K562 (cell line): ENCODE measurements around the gene POLR1A. TPM values are rescaled to one million over a fixed set of nuclear protein-coding genes. Genes with fewer than 3 reads are reported as not detected.

Experiments used
- ARID3A ChIP-seq: IDR thresholded peaks from 2 replicates; pipeline ENCODE4 v1.6.1; 2012; ENCODE audit warnings: low read depth, low read length, improper control_type of control experiment, borderline replicate concordance
- ASH1L ChIP-seq: fragments of 450-650 bp; IDR thresholded peaks from 2 replicates; pipeline ENCODE4 v1.6.1; 2018; ENCODE audit warnings: borderline replicate concordance, mild to moderate bottlenecking, low read depth; ENCODE audit not compliant: partially characterized antibody
- DDX20 ChIP-seq: fragments of 450-650 bp; IDR thresholded peaks from 2 replicates; pipeline ENCODE4 v1.6.1; 2016; ENCODE audit warnings: missing genetic modification characterization, low read depth, mild to moderate bottlenecking, missing compliant biosample characterization, moderate library complexity
- HDGF ChIP-seq: fragments of 450-650 bp; IDR thresholded peaks from 2 replicates; pipeline ENCODE4 v1.6.1; 2016
- HMGXB4 ChIP-seq: sonication (generic); formaldehyde crosslinking; IDR thresholded peaks from 2 replicates; pipeline ENCODE4 v1.8.1; 2023; ENCODE audit warnings: mild to moderate bottlenecking, missing genetic modification reagents
- MEIS2 ChIP-seq: fragments of 450-650 bp; IDR thresholded peaks from 2 replicates; pipeline ENCODE4 v1.6.1; 2014; ENCODE audit warnings: mild to moderate bottlenecking; ENCODE audit not compliant: partially characterized antibody
- MIER1 ChIP-seq: fragments of 450-650 bp; IDR thresholded peaks from 2 replicates; pipeline ENCODE4 v1.6.1; 2016; ENCODE audit warnings: antibody characterized with exemption, mild to moderate bottlenecking, low read depth
- NFE2 ChIP-seq: IDR thresholded peaks from 2 replicates; pipeline ENCODE4 v1.6.1; 2014; ENCODE audit warnings: antibody characterized with exemption, low read depth
- NFYB ChIP-seq: IDR thresholded peaks from 2 replicates; pipeline ENCODE4 v1.6.1; 2011; ENCODE audit warnings: mild to moderate bottlenecking, moderate library complexity; ENCODE audit not compliant: insufficient read length; ENCODE audit errors: extremely low read depth
- NR2C1 ChIP-seq, 2 experiments: fragments of 450-650 bp; IDR thresholded peaks; 2 replicates each; pipeline ENCODE4 v1.6.1; 2017; ENCODE audit warnings: mild to moderate bottlenecking in 2 of 2, antibody characterized with exemption in 1 of 2, inconsistent platforms in 1 of 2, missing compliant biosample characterization in 1 of 2, missing genetic modification characterization in 1 of 2
- NR2F6 ChIP-seq: fragments of 450-650 bp; formaldehyde crosslinking; IDR thresholded peaks from 2 replicates; pipeline ENCODE4 v1.4.0; 2020; ENCODE audit warnings: mild to moderate bottlenecking
- PATZ1 ChIP-seq: fragments of 250-450 bp; sonication (Bioruptor Pico); IDR thresholded peaks from 2 replicates; pipeline ENCODE4 v1.5.0; 2020; ENCODE audit warnings: mild to moderate bottlenecking, borderline replicate concordance
- SMARCB1 ChIP-seq: IDR thresholded peaks from 2 replicates; pipeline ENCODE4 v1.6.1; 2011; ENCODE audit warnings: improper control_type of control experiment, low read depth; ENCODE audit not compliant: insufficient read length
- THRB ChIP-seq: fragments of 450-650 bp; formaldehyde crosslinking; conservative IDR thresholded peaks from 2 replicates; pipeline ENCODE4 v1.4.0; 2022; ENCODE audit warnings: mild to moderate bottlenecking, missing genetic modification characterization
- TSC22D4 ChIP-seq: fragments of 450-650 bp; IDR thresholded peaks from 2 replicates; pipeline ENCODE4 v1.6.1; 2016; ENCODE audit warnings: missing genetic modification characterization, missing biosample characterization, control low read depth
- ZNF121 ChIP-seq: sonication (generic); formaldehyde crosslinking; conservative IDR thresholded peaks from 2 replicates; pipeline ENCODE4 v1.8.0; 2022; ENCODE audit warnings: missing genetic modification reagents
- ZNF175 ChIP-seq: fragments of 200-800 bp; sonication (Bioruptor generic); IDR thresholded peaks from 2 replicates; pipeline ENCODE4 v1.6.1; 2016; ENCODE audit warnings: low read depth, mild to moderate bottlenecking, missing genetic modification characterization, missing compliant biosample characterization
- ZNF639 ChIP-seq, 2 experiments: fragments of 200-800 bp in 1 of 2; sonication (Bioruptor generic) in 1 of 2; sonication (generic) in 1 of 2; formaldehyde crosslinking in 1 of 2; IDR thresholded peaks in 1 of 2; conservative IDR thresholded peaks in 1 of 2; 2 replicates each; pipeline versions ENCODE4 v1.5.0 to v1.6.1; 2016 to 2020; ENCODE audit warnings: missing compliant biosample characterization in 1 of 2, missing genetic modification characterization in 1 of 2, missing genetic modification reagents in 1 of 2
- polyA plus RNA-seq, 8 experiments: library from polyadenylated mRNA; depleted of rRNA in 4 of 8; stranded (reverse) in 5 of 8; unstranded in 3 of 8; fragments of >200 nt; fragmentation: Nextera tagmentation in 2 of 8; fragmentation: Illumina TruSeq in 1 of 8; extraction: Ambion mirVana in 2 of 8; extraction: Trizol in 1 of 8; gene quantifications; 2 replicates each; pipeline versions ENCODE4 v1.2.1 to v1.2.3, GENCODE V29; 2011 to 2014; ENCODE audit warnings: inconsistent platforms in 1 of 8, missing spikeins in 1 of 8
- total RNA-seq, 7 experiments: library from RNA; depleted of rRNA in 6 of 7; stranded (reverse); fragments of >200 nt in 6 of 7; fragmentation: Illumina TruSeq in 2 of 7; extraction: Trizol in 2 of 7; gene quantifications; 2 replicates each; pipeline versions ENCODE4 v1.2.1 to v1.2.3, GENCODE V29; 2011 to 2021; ENCODE audit warnings: low replicate concordance in 1 of 7

Gene POLR1A
- total and polyA plus RNA-seq, 9 of the 15 experiments (the other 6 are each of a cell fraction or from before 2014, with no cell fraction given) = 3.0 to 72.1 (median 21.8) TPM

- TF ChIP-seq ARID3A (no peak), ASH1L (no peak), THRB (CRISPR knock-in tag) (no peak), ZNF639 (CRISPR knock-in tag; conservative IDR thresholded peaks at IDR 0.05 in 1 of 2, IDR thresholded peaks at IDR 0.05 in 1 of 2) (no peak), MEIS2 (no peak), HMGXB4 (CRISPR knock-in tag) (no peak), NFYB (no peak), ZNF175 (CRISPR knock-in tag) (0 out of 2 replicates have a peak, but pooled peaks have one; percentile 14), NR2C1 (IDR thresholded peaks at IDR 0.05) (no peak), NR2C1 (tag; IDR thresholded peaks at IDR 0.05) (no peak), NR2F6 (CRISPR knock-in tag) (no peak), MIER1 (peak; percentile 97), NFE2 (no peak), DDX20 (tag) (no peak), ZNF121 (CRISPR knock-in tag) (no peak), HDGF (no peak), TSC22D4 (tag) (no peak), PATZ1 (CRISPR knock-in tag) (no peak), SMARCB1 (no peak)
These were observed 106.4 kb downstream of the POLR1A start (continued) for GRCh38 chr2:85999061-85999831.
